SJSA1 (cell line): Measurements from ENCODE around the gene PLS1. TPM values are rescaled to one million over a fixed set of nuclear protein-coding genes. Genes with fewer than 3 reads are reported as not detected.
A peak's percentile ranks its signal among the peaks of the same experiment; 100 is the strongest.

ENCODE experiments used
- DNase-seq, 2 experiments: peaks; one replicate each; pipeline ENCODE4 v3.0.0-alpha.2; 2015 to 2020; ENCODE audit warnings: low spot score in 2 of 2, low read depth in 1 of 2
- H3K27ac ChIP-seq: fragments of 250-450 bp; sonication (Bioruptor Pico); 2 replicates; pipeline ENCODE4 v1.5.1; 2020; ENCODE audit warnings: mild to moderate bottlenecking, moderate library complexity
- H3K27me3 ChIP-seq: fragments of 250-450 bp; sonication (Bioruptor Pico); replicated peaks from 2 replicates; pipeline ENCODE4 v1.5.1; 2020; ENCODE audit warnings: mild to moderate bottlenecking, moderate library complexity
- H3K36me3 ChIP-seq: fragments of 250-450 bp; sonication (Bioruptor Pico); 2 replicates; pipeline ENCODE4 v1.5.1; 2020; ENCODE audit warnings: mild to moderate bottlenecking
- H3K4me1 ChIP-seq: fragments of 250-450 bp; sonication (Bioruptor Pico); replicated peaks from 2 replicates; pipeline ENCODE4 v1.6.1; 2021; ENCODE audit warnings: mild to moderate bottlenecking
- H3K4me3 ChIP-seq: fragments of 250-450 bp; sonication (Bioruptor Pico); 2 replicates; pipeline ENCODE4 v1.5.1; 2020; ENCODE audit warnings: mild to moderate bottlenecking
- H3K9me3 ChIP-seq: fragments of 250-450 bp; sonication (Bioruptor Pico); replicated peaks from 2 replicates; pipeline ENCODE4 v1.5.1; 2020; ENCODE audit warnings: mild to moderate bottlenecking
- total RNA-seq: library from RNA; depleted of rRNA; stranded (reverse); fragments of >200 nt; shearing (Covaris generic); gene quantifications from 2 replicates; pipeline ENCODE4 v1.2.3, GENCODE V29; 2014

Gene PLS1
- total RNA-seq, 1 experiment from 2014 or later: 5.2 TPM

DNA sequence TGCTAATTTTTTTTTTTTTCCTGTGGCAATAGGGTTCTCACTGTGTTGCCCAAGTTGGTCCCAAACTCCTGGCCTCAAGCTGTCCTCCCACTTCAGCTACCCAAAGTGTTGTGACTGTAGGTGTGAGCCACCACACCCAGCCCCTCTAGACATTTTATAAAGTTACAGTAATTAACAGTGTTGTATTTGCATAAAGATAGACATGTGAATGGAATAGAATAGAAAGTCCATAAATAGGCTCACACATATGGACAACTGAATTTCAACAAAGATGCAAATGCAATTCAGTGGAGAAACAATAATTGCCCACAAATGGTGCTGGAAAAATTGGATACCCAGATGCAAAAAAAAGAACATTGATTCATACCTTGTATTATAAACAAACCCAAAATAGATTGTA lies 39.9 kb downstream of the PLS1 start:
- no peak overlapping the region for H3K4me3 ChIP-seq
- no peaks in the 10 kb centered on the region for H3K4me1 ChIP-seq
- no peak for DNase-seq
- no peaks in the 10 kb centered on the region for H3K36me3 ChIP-seq
- no peaks in the 10 kb centered on the region for H3K27me3 ChIP-seq
- no peaks in the 10 kb centered on the region for H3K9me3 ChIP-seq
- no peak overlapping the region for H3K27ac ChIP-seq

DNA sequence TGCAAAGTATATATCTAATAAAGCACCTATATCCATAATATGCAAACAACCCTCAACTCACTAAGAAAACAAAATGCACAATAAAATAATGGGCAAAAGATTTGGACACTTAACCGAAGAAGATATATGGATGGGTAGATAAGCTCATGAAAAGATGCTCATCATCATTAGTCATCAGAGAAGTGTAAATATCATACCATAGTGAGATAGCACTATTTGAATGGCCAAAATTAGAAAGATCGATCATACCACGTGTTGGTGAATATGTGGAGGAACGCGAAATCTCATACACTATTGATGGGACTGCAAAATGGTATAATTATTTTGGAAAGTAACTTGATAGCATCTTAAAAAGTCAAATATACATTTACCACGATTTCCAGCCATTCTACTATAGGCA lies 40.5 kb downstream of the PLS1 start:
- Histone ChIP-seq H3K36me3 (no peaks in the 10 kb centered on the region), H3K4me3 (no peak overlapping the region), H3K27ac (no peak overlapping the region), H3K9me3 (no peaks in the 10 kb centered on the region), H3K4me1 (no peaks in the 10 kb centered on the region), H3K27me3 (no peaks in the 10 kb centered on the region)
- no peak for DNase-seq

DNA sequence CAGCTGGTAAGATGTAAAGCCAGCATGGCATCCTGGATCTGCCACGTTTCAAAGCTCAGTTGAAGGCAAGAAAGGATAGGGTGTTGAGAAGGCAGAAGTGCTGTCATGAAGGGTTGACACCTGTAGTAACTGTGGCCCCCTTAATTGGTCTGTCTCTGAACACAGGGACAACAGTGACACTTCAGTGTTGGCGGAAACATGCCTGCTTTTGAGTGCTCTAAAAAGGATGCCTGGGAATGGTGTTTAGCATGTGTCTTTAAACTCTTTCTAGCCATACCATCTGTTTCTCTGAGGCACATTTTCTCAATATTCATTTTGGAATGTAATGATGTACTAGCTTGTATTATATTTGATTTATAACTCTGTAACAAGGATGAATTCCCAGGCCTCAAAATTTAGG lies 42.1 kb downstream of the PLS1 start:
- H3K4me1 ChIP-seq: no peaks in the 10 kb centered on the region
- no peak overlapping the region for H3K4me3 ChIP-seq
- no peak overlapping the region for H3K27ac ChIP-seq
- no peak for DNase-seq
- no peaks in the 10 kb centered on the region for H3K27me3 ChIP-seq
- H3K36me3 ChIP-seq: no peaks in the 10 kb centered on the region
- no peaks in the 10 kb centered on the region for H3K9me3 ChIP-seq

DNA sequence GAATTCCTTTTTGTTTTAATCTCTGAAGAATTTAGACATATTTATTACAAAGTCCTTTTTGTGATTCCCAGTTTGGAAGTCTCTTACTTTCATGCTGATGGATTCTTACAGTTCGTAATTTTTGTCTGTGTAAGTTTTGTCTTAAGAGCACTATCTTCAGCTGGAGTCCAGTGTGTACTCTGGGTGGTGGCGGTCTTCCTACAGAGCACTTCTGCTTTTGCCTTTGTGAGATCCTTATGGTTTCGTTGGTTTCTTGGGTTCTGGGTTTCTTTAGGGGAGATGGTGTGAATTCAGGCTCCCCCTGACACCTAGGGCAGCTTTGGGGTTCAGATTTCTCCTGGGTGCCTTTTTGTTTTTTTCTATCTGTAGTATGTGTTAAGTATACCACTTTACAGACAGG lies 45.3 kb downstream of the PLS1 start:
- no peak overlapping the region for H3K4me3 ChIP-seq

DNA sequence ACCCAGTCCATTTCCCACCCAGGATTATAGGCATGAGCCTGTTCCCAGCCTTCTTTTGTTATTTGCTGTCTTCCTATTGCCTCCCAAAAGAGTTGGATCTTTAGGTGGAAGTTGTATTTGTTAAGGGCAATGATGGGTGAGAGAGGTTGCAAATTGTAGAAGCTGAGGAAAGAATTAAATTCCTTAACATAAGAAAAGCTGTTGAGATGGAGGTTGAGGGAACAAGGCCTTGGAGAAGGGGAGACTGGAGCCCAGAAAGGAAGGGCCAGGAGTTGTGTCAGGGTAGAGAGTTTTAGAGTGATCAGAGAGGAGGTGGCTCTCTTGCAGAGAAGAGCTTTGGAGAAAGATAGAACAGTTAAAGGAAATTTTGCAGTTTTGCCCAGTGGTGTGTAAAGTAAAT lies 46.8 kb downstream of the PLS1 start:
- peaks cover 6% of the 10 kb centered on the region; the same call in 1 of the 2 replicates for H3K4me1 ChIP-seq
- H3K27me3 ChIP-seq: no peaks in the 10 kb centered on the region
- no peak overlapping the region for H3K4me3 ChIP-seq
- no peaks in the 10 kb centered on the region for H3K36me3 ChIP-seq
- DNase-seq: no peak
- no peaks in the 10 kb centered on the region for H3K9me3 ChIP-seq
- no peak overlapping the region for H3K27ac ChIP-seq

More for the DNA sequence above, 45.3 kb downstream of the PLS1 start:
- Histone ChIP-seq H3K4me1 (peaks cover 6% of the 10 kb centered on the region; the same call in 1 of the 2 replicates), H3K36me3 (no peaks in the 10 kb centered on the region), H3K9me3 (no peaks in the 10 kb centered on the region), H3K27me3 (no peaks in the 10 kb centered on the region), H3K27ac (no peak overlapping the region)
- DNase-seq: no peak

DNA sequence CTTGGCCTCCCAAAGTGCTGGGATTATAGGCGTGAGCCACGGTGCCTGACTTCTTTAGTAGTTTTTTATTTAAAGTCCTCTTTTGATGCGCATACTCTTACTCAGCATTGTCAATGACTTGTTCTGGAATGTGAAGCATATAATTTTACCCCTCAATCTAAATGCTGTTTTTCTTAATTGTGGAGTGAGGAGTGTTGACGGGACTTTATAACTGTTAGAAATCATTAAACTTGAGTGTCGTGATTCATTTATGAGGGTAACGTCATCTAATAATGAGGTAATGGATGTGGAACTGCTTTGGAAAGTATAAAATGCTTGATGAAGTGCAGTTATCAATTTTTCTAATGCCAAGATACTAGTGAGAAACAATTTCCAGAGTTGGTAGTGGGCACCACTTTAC lies 48.3 kb downstream of the PLS1 start:
- Histone ChIP-seq H3K36me3 (no peaks in the 10 kb centered on the region), H3K4me3 (no peak overlapping the region)
- no peak for DNase-seq

DNA sequence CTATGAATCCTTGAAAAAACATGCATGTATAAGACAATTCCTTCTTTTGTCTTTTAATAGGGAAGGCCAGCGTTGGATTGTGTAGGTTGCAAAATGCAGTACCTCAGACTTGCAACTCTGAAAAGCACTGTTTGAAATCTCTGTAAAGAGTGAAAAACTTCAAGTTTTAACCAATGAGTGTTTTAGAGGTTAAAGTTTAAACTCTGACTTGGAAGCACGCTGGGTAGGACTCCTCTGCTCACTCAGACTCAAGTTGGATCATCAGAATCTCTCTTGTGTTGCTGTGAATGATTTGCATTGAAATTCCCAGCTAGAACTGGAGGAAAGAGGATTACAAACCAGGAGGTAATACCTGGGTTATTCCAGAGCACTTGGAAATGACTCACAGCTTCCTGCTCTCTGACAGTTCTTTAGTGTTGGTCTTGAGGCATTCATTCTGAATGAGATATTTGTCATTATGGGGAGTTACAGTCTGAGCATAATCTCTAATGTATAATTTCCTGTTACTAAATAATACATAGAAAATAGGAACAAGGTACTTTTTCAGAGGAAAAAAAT lies 49.1 kb downstream of the PLS1 start:
- H3K9me3 ChIP-seq: no peaks in the 10 kb centered on the region
- peaks cover 6% of the 10 kb centered on the region; the same call in 1 of the 2 replicates for H3K4me1 ChIP-seq
- no peaks in the 10 kb centered on the region for H3K36me3 ChIP-seq
- H3K27ac ChIP-seq: peak overlapping the region; percentile 62
- H3K27me3 ChIP-seq: no peaks in the 10 kb centered on the region
- H3K4me3 ChIP-seq: no peak overlapping the region
- DNase-seq: peak in 1 of 2 experiments; percentile 20

More for the DNA sequence above, 48.3 kb downstream of the PLS1 start:
- no peaks in the 10 kb centered on the region for H3K9me3 ChIP-seq
- H3K27me3 ChIP-seq: no peaks in the 10 kb centered on the region
- no peak overlapping the region for H3K27ac ChIP-seq
- H3K4me1 ChIP-seq: peaks cover 6% of the 10 kb centered on the region; the same call in 1 of the 2 replicates

DNA sequence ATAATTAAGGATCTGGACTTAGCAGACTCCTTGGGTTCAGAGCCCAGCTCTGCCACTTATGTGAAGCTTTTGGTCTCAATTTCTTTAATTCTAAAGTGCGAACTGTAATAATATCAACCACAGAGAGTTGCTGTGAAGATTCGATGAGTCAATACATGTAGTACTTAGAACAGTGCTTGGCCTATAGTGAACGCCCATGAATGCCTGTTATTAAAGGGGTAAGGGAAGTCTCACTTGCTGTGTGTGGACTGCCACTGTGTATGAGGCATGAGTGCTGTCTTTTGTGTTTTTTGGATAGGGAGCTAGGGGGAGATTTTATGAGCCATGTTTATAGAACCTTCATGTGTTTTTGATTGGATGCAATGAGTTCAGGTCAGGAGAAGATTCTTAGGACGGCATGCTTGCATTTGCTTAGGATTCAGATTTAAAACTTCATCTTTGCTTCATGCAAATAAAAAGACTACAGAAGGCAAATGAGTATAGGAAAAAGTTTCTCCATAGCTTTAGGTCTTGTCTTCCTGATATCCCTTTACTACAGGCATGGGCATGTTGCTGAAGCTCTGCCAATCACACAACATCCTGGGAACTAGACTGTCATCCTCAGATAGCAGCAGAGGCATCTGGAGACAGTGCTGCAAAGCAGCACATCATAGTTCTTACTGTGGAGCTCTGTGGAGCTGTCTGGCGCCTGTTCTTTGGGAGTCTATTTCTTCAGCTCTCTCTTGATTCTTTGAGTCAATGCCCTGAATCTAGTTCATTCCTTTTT lies 50.0 kb downstream of the PLS1 start:
- H3K9me3 ChIP-seq: no peaks in the 10 kb centered on the region
- H3K36me3 ChIP-seq: no peaks in the 10 kb centered on the region
- peaks cover 6% of the 10 kb centered on the region; the same call in 1 of the 2 replicates for H3K4me1 ChIP-seq
- no peak for DNase-seq
- no peak overlapping the region for H3K27ac ChIP-seq
- H3K4me3 ChIP-seq: no peak overlapping the region
- no peaks in the 10 kb centered on the region for H3K27me3 ChIP-seq

DNA sequence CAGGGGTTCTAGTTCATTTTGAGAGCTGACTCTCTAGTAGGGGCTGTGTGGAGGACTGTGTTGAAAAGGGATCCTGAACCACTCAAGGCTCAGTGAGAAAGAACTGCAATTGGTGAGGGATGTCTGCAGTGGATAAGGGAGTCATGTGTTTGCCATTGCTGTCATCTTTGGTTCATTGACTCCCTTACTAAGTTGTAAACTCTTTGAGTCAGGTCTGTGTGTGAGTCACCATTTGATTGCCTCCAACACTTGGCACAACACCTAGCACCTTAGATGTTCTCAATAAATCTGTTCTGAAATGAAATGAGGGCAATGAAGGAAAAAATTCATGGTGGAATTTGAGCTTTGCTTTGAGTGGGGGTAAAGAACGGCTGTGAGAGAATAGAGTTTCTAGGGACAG lies 51.7 kb downstream of the PLS1 start:
- no peak for DNase-seq
- H3K27me3 ChIP-seq: no peaks in the 10 kb centered on the region
- H3K4me1 ChIP-seq: peaks cover 6% of the 10 kb centered on the region; the same call in 1 of the 2 replicates
- H3K9me3 ChIP-seq: no peaks in the 10 kb centered on the region
- no peak overlapping the region for H3K27ac ChIP-seq
- no peak overlapping the region for H3K4me3 ChIP-seq
- H3K36me3 ChIP-seq: no peaks in the 10 kb centered on the region

DNA sequence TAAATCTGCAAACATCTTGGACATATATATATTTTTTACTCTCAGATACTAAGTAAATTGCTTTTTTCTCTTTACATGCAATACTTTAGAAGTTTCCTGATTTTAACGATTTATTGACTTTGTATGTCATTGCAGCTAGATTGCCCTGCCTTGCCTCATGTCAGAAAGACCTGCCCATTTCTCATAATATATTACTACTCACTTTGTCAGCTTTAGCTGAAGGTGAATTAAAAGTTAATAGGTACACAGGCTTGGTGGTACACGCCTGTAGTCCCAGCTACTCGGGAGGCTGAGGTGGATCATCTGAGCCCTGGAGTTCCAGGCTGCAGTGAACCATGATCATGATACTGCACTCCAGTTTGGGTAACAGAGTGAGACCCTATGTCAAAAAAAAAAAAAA lies 52.8 kb downstream of the PLS1 start:
- Histone ChIP-seq H3K36me3 (no peaks in the 10 kb centered on the region), H3K27ac (no peak overlapping the region), H3K27me3 (no peaks in the 10 kb centered on the region), H3K4me3 (no peak overlapping the region), H3K4me1 (peaks cover 6% of the 10 kb centered on the region; the same call in 1 of the 2 replicates), H3K9me3 (no peaks in the 10 kb centered on the region)
- no peak for DNase-seq

DNA sequence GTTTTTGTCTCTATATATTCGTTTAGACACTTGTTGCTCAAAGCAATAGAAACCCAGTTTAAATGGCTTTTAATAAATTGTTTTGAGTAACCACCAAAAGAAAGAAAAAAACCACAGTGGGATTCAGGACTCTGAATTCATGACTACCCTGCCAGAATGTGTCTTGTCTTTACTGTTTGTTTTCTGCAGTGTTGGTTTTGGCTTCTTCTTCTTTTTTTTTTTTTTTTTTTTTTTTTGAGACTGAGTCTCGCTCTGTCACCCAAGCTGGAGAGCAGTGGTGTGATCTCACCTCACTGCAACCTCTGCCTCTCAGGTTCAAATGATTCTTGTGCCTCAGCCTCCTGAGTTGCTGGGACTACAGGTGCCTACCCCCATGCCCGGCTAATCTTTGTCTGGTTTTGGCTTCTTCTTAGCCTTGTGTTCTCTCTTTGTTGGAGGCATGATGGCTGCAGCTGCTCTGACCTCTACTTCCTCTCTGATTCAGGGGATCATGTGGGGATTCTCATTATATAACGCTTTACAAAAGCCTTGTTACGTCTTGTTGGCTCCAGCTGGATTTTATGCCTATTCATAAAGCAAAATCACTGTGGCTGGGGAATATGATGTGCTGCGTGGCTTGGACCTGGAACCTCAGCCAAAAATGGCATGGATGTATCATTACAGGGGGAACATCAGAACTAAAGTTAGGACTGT lies 54.0 kb downstream of the PLS1 start:
- no peak overlapping the region for H3K27ac ChIP-seq
- no peaks in the 10 kb centered on the region for H3K9me3 ChIP-seq
- H3K36me3 ChIP-seq: no peaks in the 10 kb centered on the region
- H3K4me1 ChIP-seq: peaks cover 6% of the 10 kb centered on the region; the same call in 1 of the 2 replicates
- no peaks in the 10 kb centered on the region for H3K27me3 ChIP-seq
- no peak overlapping the region for H3K4me3 ChIP-seq
- DNase-seq: no peak

DNA sequence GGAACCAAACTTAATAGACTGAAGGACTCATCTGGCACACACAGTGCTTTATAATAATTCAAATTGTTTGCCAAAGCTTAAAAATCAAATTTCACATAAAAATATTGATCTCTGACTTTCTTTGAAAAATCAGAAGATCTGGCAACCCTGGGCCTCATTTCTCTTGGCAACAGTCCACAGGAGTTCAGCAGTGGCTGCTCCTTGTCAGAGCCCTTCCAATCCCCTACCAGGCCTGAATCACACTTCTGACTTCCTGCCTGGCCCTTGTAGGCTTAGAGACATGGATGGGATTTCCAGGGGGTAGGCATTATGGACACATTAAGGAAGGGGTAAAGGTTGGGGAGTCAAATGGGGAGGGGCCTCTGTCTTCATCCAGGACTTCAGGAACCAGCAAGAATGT lies 55.5 kb downstream of the PLS1 start:
- Histone ChIP-seq H3K4me1 (no peaks in the 10 kb centered on the region), H3K36me3 (no peaks in the 10 kb centered on the region), H3K9me3 (no peaks in the 10 kb centered on the region), H3K27me3 (no peaks in the 10 kb centered on the region), H3K4me3 (no peak overlapping the region), H3K27ac (no peak overlapping the region)
- DNase-seq: no peak

DNA sequence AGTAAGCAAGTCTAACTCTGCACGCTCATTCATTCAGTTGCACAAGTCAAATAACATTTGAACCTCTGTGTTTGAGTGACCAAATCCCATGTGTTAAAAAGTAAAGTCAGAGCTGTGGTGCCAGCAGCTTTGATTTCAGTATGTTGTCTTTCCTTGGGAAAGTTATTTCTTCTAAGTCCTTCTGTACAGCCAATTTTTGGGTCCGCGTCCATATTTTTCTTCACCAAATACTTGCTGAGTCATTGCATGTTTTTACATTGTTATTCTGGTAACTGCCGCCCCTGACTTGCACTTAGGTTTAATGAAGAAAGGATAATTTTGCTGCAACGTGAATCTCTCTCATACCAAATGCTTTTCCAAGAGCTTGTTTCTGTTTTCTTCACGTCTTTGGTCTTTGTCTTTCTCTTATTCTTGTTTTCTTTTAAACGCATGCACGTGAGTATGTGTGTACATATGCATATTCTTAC lies 56.7 kb downstream of the PLS1 start:
- Histone ChIP-seq H3K27me3 (no peaks in the 10 kb centered on the region), H3K9me3 (no peaks in the 10 kb centered on the region), H3K27ac (no peak overlapping the region), H3K4me3 (no peak overlapping the region), H3K36me3 (no peaks in the 10 kb centered on the region), H3K4me1 (no peaks in the 10 kb centered on the region)
- DNase-seq: no peak

DNA sequence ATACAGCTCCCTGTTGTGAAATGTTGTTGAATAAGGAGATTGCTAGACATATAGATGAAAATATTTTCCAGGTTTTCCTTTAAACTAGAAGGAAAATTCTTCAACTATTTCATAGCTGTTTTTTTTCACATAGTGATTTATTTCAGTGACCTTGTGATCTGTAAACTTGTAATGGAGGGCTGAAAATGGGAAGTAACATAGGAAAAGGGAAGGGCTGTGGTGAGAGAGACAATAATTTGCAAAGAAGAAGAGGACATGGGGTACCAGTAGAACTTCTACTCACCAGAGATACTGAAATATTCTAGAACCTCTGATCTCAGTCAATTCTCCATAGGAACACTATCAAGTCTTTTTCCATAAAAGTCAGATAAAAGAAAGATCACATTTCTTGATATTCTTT lies 60.4 kb downstream of the PLS1 start:
- H3K4me3 ChIP-seq: no peak overlapping the region
- no peaks in the 10 kb centered on the region for H3K9me3 ChIP-seq
- no peak overlapping the region for H3K27ac ChIP-seq
- no peaks in the 10 kb centered on the region for H3K36me3 ChIP-seq
- H3K4me1 ChIP-seq: no peaks in the 10 kb centered on the region
- no peaks in the 10 kb centered on the region for H3K27me3 ChIP-seq
- no peak for DNase-seq
